ENCODE measurements around the gene SENP3.

SENP3 gene

DNA sequence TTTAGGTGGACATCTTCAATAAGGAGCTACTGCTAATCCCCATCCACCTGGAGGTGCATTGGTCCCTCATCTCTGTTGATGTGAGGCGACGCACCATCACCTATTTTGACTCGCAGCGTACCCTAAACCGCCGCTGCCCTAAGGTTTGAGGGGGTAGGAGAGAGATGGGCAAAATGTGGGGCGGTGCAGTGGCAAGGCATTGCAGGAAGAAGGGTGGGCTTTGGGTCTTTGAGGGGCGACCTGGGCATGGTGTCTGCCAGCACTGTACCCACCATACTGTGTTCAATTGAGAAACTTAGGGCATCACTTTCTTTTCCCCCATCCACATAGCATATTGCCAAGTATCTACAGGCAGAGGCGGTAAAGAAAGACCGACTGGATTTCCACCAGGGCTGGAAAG is 8.6 kb downstream of the SENP3 start:
- no peak for DNase-seq (ENCODE audit: low spot score)
- TF ChIP-seq, protein P1, sequence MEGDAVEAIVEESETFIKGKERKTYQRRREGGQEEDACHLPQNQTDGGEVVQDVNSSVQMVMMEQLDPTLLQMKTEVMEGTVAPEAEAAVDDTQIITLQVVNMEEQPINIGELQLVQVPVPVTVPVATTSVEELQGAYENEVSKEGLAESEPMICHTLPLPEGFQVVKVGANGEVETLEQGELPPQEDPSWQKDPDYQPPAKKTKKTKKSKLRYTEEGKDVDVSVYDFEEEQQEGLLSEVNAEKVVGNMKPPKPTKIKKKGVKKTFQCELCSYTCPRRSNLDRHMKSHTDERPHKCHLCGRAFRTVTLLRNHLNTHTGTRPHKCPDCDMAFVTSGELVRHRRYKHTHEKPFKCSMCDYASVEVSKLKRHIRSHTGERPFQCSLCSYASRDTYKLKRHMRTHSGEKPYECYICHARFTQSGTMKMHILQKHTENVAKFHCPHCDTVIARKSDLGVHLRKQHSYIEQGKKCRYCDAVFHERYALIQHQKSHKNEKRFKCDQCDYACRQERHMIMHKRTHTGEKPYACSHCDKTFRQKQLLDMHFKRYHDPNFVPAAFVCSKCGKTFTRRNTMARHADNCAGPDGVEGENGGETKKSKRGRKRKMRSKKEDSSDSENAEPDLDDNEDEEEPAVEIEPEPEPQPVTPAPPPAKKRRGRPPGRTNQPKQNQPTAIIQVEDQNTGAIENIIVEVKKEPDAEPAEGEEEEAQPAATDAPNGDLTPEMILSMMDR (IDR thresholded peaks at IDR 0.05; ENCODE audit: borderline replicate concordance, control extremely low read depth, extremely low read depth, insufficient read depth, missing control alignments), result no peak
- in situ Hi-C loops (cut with MboI; ENCODE audit: low sequenced_read_pairs, unreplicated experiment), result no loop called here

DNA sequence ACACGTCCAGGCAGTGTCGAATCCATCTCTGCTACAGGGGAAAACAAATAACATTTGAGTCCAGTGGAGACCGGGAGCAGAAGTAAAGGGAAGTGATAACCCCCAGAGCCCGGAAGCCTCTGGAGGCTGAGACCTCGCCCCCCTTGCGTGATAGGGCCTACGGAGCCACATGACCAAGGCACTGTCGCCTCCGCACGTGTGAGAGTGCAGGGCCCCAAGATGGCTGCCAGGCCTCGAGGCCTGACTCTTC is 10.5 kb downstream of the SENP3 start:
- DNase-seq (ENCODE audit: low spot score), result no peak
- in situ Hi-C loops (cut with MboI; ENCODE audit: low sequenced_read_pairs, unreplicated experiment), result no loop called here
- TF ChIP-seq, protein P1 (IDR thresholded peaks at IDR 0.05; ENCODE audit: borderline replicate concordance, control extremely low read depth, extremely low read depth, insufficient read depth, missing control alignments), result no peak

DNA sequence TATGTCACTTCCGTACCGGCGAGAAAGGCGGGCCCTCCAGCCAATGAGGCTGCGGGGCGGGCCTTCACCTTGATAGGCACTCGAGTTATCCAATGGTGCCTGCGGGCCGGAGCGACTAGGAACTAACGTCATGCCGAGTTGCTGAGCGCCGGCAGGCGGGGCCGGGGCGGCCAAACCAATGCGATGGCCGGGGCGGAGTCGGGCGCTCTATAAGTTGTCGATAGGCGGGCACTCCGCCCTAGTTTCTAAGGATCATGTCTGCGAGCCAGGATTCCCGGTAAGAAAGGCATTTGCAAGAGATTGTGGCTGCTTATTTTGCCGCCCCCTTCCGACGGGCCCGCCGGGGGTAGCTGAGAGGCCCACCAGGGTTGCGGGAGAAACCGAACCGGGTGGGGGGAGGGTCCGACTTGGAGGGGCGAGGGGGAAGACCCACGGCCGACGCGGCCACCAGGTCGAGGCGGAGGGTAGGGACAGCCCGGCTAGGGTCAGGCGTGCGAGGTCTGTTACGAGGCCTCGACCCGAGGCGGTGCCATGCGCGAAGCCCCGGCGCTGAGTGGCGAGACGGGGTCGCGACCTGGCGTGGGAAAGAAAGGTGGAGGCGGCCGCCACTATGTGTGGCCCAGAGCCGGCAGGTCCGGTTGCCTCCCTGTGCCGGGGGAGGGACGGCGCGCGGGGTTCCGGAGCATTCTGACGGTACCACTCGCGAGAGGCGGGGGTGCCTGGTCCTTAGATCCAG is 11.0 kb downstream of the SENP3 start:
- in situ Hi-C loops (cut with MboI; ENCODE audit: low sequenced_read_pairs, unreplicated experiment), result no loop called here
- TF ChIP-seq, protein P1 (IDR thresholded peaks at IDR 0.05; ENCODE audit: borderline replicate concordance, control extremely low read depth, extremely low read depth, insufficient read depth, missing control alignments), result no peak
- peak; percentile 99 for DNase-seq (ENCODE audit: low spot score)

DNA sequence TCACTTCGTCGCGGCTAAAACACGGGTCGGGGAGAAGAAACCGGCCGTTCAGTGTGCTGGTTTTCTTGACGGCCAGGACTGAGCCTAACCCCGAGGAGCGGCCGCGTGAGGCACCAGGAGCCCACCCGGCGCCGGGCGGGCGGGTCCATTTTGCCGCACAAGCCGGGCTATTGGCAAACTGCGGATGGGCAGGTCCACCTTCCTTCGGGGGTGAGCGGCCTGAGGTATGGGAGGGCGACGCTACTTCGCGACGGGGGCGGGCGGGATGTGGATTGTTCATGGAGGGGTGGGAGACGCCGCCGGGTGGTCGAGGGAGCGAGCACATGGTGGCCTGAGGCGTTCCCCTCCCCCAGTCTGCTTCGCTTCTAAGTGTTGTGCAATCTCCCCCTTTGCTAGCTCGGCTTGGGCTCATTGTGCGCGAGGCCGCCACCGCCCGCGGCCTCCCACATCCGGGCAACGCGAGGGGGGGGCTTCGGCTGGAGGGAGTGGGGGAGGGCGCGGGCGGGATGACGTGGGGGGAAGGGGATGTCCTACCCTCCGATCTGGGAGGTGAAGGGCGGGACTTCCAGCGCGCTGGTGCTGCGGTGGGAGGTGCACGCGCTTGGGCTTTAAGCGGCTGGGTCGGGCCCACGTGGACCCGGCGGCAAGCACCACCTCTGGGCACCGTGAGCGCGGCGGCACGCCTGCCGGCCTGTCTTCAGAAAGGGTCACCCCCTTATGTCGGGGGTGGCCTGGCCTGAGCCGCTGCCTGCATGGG is 11.8 kb downstream of the SENP3 start:
- in situ Hi-C loops (cut with MboI; ENCODE audit: low sequenced_read_pairs, unreplicated experiment), result no loop called here
- peak; percentile 92 for DNase-seq (ENCODE audit: low spot score)
- TF ChIP-seq, protein P1 (IDR thresholded peaks at IDR 0.05; ENCODE audit: borderline replicate concordance, control extremely low read depth, extremely low read depth, insufficient read depth, missing control alignments), result no peak

DNA sequence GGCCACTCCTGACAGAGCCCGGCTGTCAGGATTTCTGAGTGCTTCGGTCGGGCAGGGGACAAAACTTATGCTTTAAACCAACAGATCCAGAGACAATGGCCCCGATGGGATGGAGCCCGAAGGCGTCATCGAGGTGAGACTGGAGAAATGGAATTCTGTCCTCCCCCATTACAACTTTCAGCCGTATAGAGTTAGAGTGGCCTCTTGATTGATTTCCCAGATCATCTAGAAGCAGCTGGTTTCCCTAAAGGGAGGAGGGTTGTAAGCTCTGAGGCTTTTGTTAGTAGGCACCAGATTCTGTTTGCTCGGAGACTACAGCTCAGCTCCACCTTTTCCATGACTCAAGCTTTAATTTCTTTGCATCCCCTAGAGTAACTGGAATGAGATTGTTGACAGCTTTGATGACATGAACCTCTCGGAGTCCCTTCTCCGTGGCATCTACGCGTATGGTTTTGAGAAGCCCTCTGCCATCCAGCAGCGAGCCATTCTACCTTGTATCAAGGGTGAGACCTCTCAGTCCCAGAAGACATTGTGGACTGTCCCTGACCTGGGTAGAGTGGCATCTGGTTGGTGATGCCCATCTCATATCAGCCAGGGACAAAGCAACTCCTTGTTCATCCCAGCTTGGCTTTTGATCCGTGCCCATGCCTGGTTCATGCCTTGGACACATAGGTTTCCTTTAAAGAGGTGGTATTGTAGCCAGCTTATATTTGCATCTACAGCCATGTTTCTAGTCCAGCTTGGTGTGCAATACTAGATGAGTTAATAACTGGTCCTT is 12.6 kb downstream of the SENP3 start:
- in situ Hi-C loops (cut with MboI; ENCODE audit: low sequenced_read_pairs, unreplicated experiment), result no loop called here
- TF ChIP-seq, protein P1 (IDR thresholded peaks at IDR 0.05; ENCODE audit: borderline replicate concordance, control extremely low read depth, extremely low read depth, insufficient read depth, missing control alignments), result no peak

DNA sequence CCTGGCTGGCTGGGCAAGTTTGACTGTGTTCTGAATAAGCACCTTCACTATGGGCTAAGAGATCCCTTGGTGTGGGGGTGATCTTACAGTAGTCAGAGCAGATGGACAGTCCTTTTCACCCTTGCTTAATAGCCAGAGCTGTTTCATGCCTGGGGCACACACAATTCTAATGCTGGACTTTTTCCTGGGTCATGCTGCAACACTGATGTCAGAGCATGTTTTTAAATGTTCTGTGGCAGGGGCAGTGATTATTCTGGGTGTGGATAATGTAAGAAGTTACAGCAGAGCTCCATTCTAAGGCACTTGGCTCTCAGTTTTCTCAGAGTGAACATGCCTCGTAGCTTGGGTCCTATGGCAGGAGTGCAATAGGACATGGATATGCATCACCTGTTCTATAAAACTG is 13.8 kb downstream of the SENP3 start:
- no peak for DNase-seq (ENCODE audit: low spot score)
- TF ChIP-seq, protein P1 (IDR thresholded peaks at IDR 0.05; ENCODE audit: borderline replicate concordance, control extremely low read depth, extremely low read depth, insufficient read depth, missing control alignments), result no peak
- in situ Hi-C loops (cut with MboI; ENCODE audit: low sequenced_read_pairs, unreplicated experiment), result no loop called here

More for the DNA sequence above, 12.6 kb downstream of the SENP3 start:
- DNase-seq (ENCODE audit: low spot score), result no peak

All from GM13976 (cell line).